K562 (cell line): ENCODE data around the gene DIP2A. TPM values are rescaled to one million over a fixed set of nuclear protein-coding genes. Genes with fewer than 3 reads are reported as not detected.

Experiments used
- ATAC-seq: fragments of 200-7000 bp; cut with Tn5 transposase; 3 replicates; pipeline ENCODE4 v1.9.1; 2020; ENCODE audit warnings: moderate library complexity
- BruUV-seq: library from RNA; stranded (reverse); fragments of 400-500 nt; replicated peaks from 2 replicates; lab custom pipeline; 2021; lab: Mats Ljungman, UMichigan
- CTCF ChIA-PET: fragments of 300-600 bp; formaldehyde crosslinking; extraction: SDS; loops from one replicate; lab custom pipeline; 2021; ENCODE audit warnings: low intra/inter-chr PET ratio; lab: Yijun Ruan, JAX
- POLR2A ChIA-PET: fragments of 300-600, 350-650 bp; sonication (Branson Sonifier 250); formaldehyde crosslinking; extraction: SDS; loops from one replicate; lab custom pipeline; 2021; ENCODE audit warnings: antibody characterized with exemption, inconsistent platforms; lab: Yijun Ruan, JAX
- DNase-seq, 4 experiments: peaks; one replicate each; pipeline versions ENCODE4 v3.0.0 to v3.0.0-alpha.2; 2011 to 2018; ENCODE audit warnings: low spot score in 3 of 4, mixed read lengths in 3 of 4; ENCODE audit errors: extremely low read depth in 1 of 4
- FAIRE-seq: peaks from 2 replicates; lab custom pipeline; 2011; peaks lifted over from hg19 to GRCh38; lab: Jason Lieb, UNC
- H2AFZ ChIP-seq: 2 replicates; pipeline ENCODE4 v1.6.0; 2011; ENCODE audit warnings: low read depth, low read length, control low read depth, inconsistent platforms
- H3K27ac ChIP-seq: fragments of 200-600 bp; 3 replicates; pipeline ENCODE4 v1.8.0; 2011; ENCODE audit warnings: low read depth, mild to moderate bottlenecking, control low read depth, inconsistent platforms, low read length, moderate library complexity, mixed read lengths; ENCODE audit errors: extremely low read depth
- H3K27me3 ChIP-seq, 2 experiments: fragments of 300-600 bp in 1 of 2; 2 replicates in 1 of 2; 3 replicates in 1 of 2; pipeline versions ENCODE4 v1.6.0 to v1.8.0; 2011; ENCODE audit warnings: inconsistent platforms in 2 of 2, low read length in 2 of 2, mild to moderate bottlenecking in 1 of 2, mixed read lengths in 1 of 2, moderate library complexity in 1 of 2; ENCODE audit not compliant: control insufficient read depth in 2 of 2, insufficient read depth in 2 of 2
- H3K36me3 ChIP-seq: fragments of 300-600 bp; 3 replicates; pipeline ENCODE4 v1.8.0; 2011; ENCODE audit warnings: mild to moderate bottlenecking, low read length, inconsistent platforms; ENCODE audit not compliant: control insufficient read depth, insufficient read depth
- H3K4me1 ChIP-seq, 2 experiments: fragments of 200-600 bp in 1 of 2; replicated peaks in 1 of 2; 2 replicates in 1 of 2; 3 replicates in 1 of 2; pipeline versions ENCODE4 v1.5.1 to v1.8.0; 2011; ENCODE audit warnings: inconsistent platforms in 2 of 2, low read length in 2 of 2, mild to moderate bottlenecking in 1 of 2, mixed read lengths in 1 of 2, moderate library complexity in 1 of 2; ENCODE audit not compliant: control insufficient read depth in 2 of 2, insufficient read depth in 2 of 2
- H3K4me2 ChIP-seq: 2 replicates; pipeline ENCODE4 v1.6.1; 2011; ENCODE audit warnings: low read length, control low read depth, inconsistent platforms, mixed read lengths; ENCODE audit not compliant: insufficient read depth
- H3K4me3 ChIP-seq: fragments of 200-600 bp; sonication (generic), shearing (Covaris generic); 2 replicates; pipeline ENCODE4 v1.5.1; 2016; ENCODE audit warnings: control low read depth, inconsistent platforms
- H3K79me2 ChIP-seq: fragments of 200-600 bp; 3 replicates; pipeline ENCODE4 v1.8.0; 2011; ENCODE audit warnings: low read length, inconsistent platforms; ENCODE audit not compliant: control insufficient read depth, insufficient read depth
- H3K9ac ChIP-seq, 2 experiments: 2 replicates each; pipeline versions ENCODE4 v1.6.0 to v1.6.1; 2011; ENCODE audit warnings: low read depth in 2 of 2, low read length in 2 of 2, control low read depth in 1 of 2, inconsistent platforms in 1 of 2, mild to moderate bottlenecking in 1 of 2, mixed read lengths in 1 of 2; ENCODE audit not compliant: insufficient read depth in 1 of 2
- H3K9me1 ChIP-seq: one replicate; pipeline ENCODE4 v1.6.0; 2011; ENCODE audit warnings: inconsistent platforms, mild to moderate bottlenecking, low read length, moderate library complexity; ENCODE audit not compliant: control insufficient read depth, insufficient read depth
- H3K9me3 ChIP-seq: replicated peaks from 2 replicates; pipeline ENCODE4 v1.5.1; 2011; ENCODE audit warnings: low read depth, low read length, inconsistent platforms; ENCODE audit not compliant: control insufficient read depth, insufficient read depth
- H4K20me1 ChIP-seq: replicated peaks from 2 replicates; pipeline ENCODE4 v1.6.1; 2011; ENCODE audit warnings: low read length, inconsistent platforms, mixed read lengths; ENCODE audit not compliant: control insufficient read depth, insufficient read depth
- ARID2 ChIP-seq: fragments of 450-650 bp; IDR thresholded peaks from 2 replicates; pipeline ENCODE4 v1.6.1; 2017; ENCODE audit warnings: antibody characterized with exemption, mild to moderate bottlenecking
- ATF3 ChIP-seq, 2 experiments: fragments of 450-650 bp in 1 of 2; sonication (generic) in 1 of 2; formaldehyde crosslinking in 1 of 2; IDR thresholded peaks in 1 of 2; conservative IDR thresholded peaks in 1 of 2; 2 replicates each; pipeline versions ENCODE4 v1.6.1 to v1.8.1; 2016 to 2023; ENCODE audit warnings: mild to moderate bottlenecking in 2 of 2, moderate library complexity in 2 of 2, inconsistent platforms in 1 of 2, missing genetic modification reagents in 1 of 2
- CCAR2 ChIP-seq: fragments of 200-400 bp; formaldehyde crosslinking; IDR thresholded peaks from 2 replicates; pipeline ENCODE4 v1.6.1; 2017; ENCODE audit warnings: mild to moderate bottlenecking, low read depth, low read length
- NFIC ChIP-seq: fragments of 450-650 bp; IDR thresholded peaks from 2 replicates; pipeline ENCODE4 v1.6.1; 2017; ENCODE audit warnings: mild to moderate bottlenecking, inconsistent platforms
- POLR2G ChIP-seq: fragments of 200-400 bp; formaldehyde crosslinking; IDR thresholded peaks from 2 replicates; pipeline ENCODE4 v1.6.1; 2017; ENCODE audit warnings: low read depth, mild to moderate bottlenecking, antibody characterized with exemption, low read length, moderate library complexity
- RAD51 ChIP-seq: fragments of 450-650 bp; IDR thresholded peaks from 2 replicates; pipeline ENCODE4 v1.7.1; 2016; ENCODE audit warnings: low read depth, mild to moderate bottlenecking, borderline replicate concordance
- TAF15 ChIP-seq: fragments of 200-400 bp; formaldehyde crosslinking; IDR thresholded peaks from 2 replicates; pipeline ENCODE4 v1.6.1; 2017; ENCODE audit warnings: mild to moderate bottlenecking, low read depth, low read length, moderate library complexity
- TOE1 ChIP-seq, 2 experiments: fragments of 450-650 bp in 1 of 2; sonication (generic) in 1 of 2; formaldehyde crosslinking in 1 of 2; IDR thresholded peaks; 2 replicates each; pipeline versions ENCODE4 v1.7.1 to v1.8.0; 2016 to 2022; ENCODE audit warnings: borderline replicate concordance in 2 of 2, mild to moderate bottlenecking in 2 of 2, antibody characterized with exemption in 1 of 2, inconsistent platforms in 1 of 2, low read depth in 1 of 2, missing genetic modification reagents in 1 of 2, moderate library complexity in 1 of 2
- UBTF ChIP-seq, 2 experiments: IDR thresholded peaks; 2 replicates each; pipeline ENCODE4 v1.6.1; 2012; ENCODE audit warnings: improper control_type of control experiment in 2 of 2, low read depth in 2 of 2, low read length in 2 of 2, borderline replicate concordance in 1 of 2
- ZNF175 ChIP-seq: fragments of 200-800 bp; sonication (Bioruptor generic); IDR thresholded peaks from 2 replicates; pipeline ENCODE4 v1.6.1; 2016; ENCODE audit warnings: low read depth, mild to moderate bottlenecking, missing genetic modification characterization, missing compliant biosample characterization
- ZNF551 ChIP-seq: fragments of 250-450 bp; sonication (Bioruptor Pico); IDR thresholded peaks from 2 replicates; pipeline ENCODE4 v1.5.0; 2021; ENCODE audit warnings: mild to moderate bottlenecking, moderate library complexity
- WGBS: fragments of 100-300 bp; shearing (Covaris generic); methylation state at CpG from one replicate; pipeline ENCODE4 v1.1.6; 2016; ENCODE audit warnings: low coverage, mixed read lengths; ENCODE audit not compliant: insufficient coverage; ENCODE audit errors: missing lambda C conversion rate; 5-methylcytosine and 5-hydroxymethylcytosine counted together
- in situ Hi-C: fragments of 300-500 bp; cut with MboI; formaldehyde crosslinking; loops from 4 replicates; pipeline ENCODE4 v1.15.0; 2018; ENCODE audit warnings: inconsistent platforms, mixed read lengths
- intact Hi-C: fragments of 100-400 bp; cut with micrococcal nuclease; formaldehyde crosslinking; loops from 2 replicates; pipeline ENCODE4 v1.14.2; 2022
- polyA plus RNA-seq, 8 experiments: library from polyadenylated mRNA; depleted of rRNA in 4 of 8; stranded (reverse) in 5 of 8; unstranded in 3 of 8; fragments of >200 nt; fragmentation: Nextera tagmentation in 2 of 8; fragmentation: Illumina TruSeq in 1 of 8; extraction: Ambion mirVana in 2 of 8; extraction: Trizol in 1 of 8; gene quantifications; 2 replicates each; pipeline versions ENCODE4 v1.2.1 to v1.2.3, GENCODE V29; 2011 to 2014; ENCODE audit warnings: inconsistent platforms in 1 of 8, missing spikeins in 1 of 8
- total RNA-seq, 7 experiments: library from RNA; depleted of rRNA in 6 of 7; stranded (reverse); fragments of >200 nt in 6 of 7; fragmentation: Illumina TruSeq in 2 of 7; extraction: Trizol in 2 of 7; gene quantifications; 2 replicates each; pipeline versions ENCODE4 v1.2.1 to v1.2.3, GENCODE V29; 2011 to 2021; ENCODE audit warnings: low replicate concordance in 1 of 7
- TF ChIP-seq, protein P1 (sequence below): fragments of 450-650 bp; IDR thresholded peaks from 2 replicates; pipeline ENCODE4 v1.6.1; 2018; ENCODE audit not compliant: partially characterized antibody
- TF ChIP-seq, protein P2 (sequence below): sonication (generic); formaldehyde crosslinking; IDR thresholded peaks from 2 replicates; pipeline ENCODE4 v1.5.0; 2020; ENCODE audit warnings: missing genetic modification reagents

DIP2A gene
- total and polyA plus RNA-seq, 9 of the 15 experiments (the other 6 are each of a cell fraction or from before 2014, with no cell fraction given): 4.3 to 34.5 (median 20.3) TPM

- DNase-seq: no peak
- BruUV-seq: no TSS peak
- no peak for FAIRE-seq
- Histone ChIP-seq H3K4me3 (no peak overlapping the region), H3K4me1 (peaks cover 8 to 18% of the 10 kb centered on the region in 2 experiments), H3K27ac (0 out of 3 replicates have a peak overlapping the region, but pooled peaks have one; percentile 17), H3K79me2 (peaks cover 53% of the 10 kb centered on the region), H3K9ac (no peak overlapping the region; a peak in 1 of 4 replicates), H4K20me1 (no peaks in the 10 kb centered on the region), H3K36me3 (peaks cover 49% of the 10 kb centered on the region; the same call in 2 of the 3 replicates), H3K4me2 (no peak overlapping the region), H3K27me3 (no peaks in the 10 kb centered on the region), H2AFZ (no peak overlapping the region), H3K9me1 (no peaks in the 10 kb centered on the region), H3K9me3 (no peaks in the 10 kb centered on the region)
- ChIA-PET POLR2A (interaction anchor here (1.3 to 2.8 kb wide), 2 partner anchors 10 to 144 kb away, joined by 4 to 16 read pairs; no protein-coding TSS in a partner anchor), CTCF (no interaction called here)
- in situ Hi-C loops (no loop called here), intact Hi-C loops (loop anchor here (10.0 kb wide), 1 partner anchor 317 kb away; no protein-coding TSS in a partner anchor)
- 71% methylated on average over 5 of the region's 5 CpGs for WGBS
- no peak for ATAC-seq
- no peak for TF ChIP-seq RAD51
- no peak for TF ChIP-seq TAF15
- TF ChIP-seq ZNF175 (CRISPR knock-in tag): no peak
- TF ChIP-seq ZNF551: no peak
- TF ChIP-seq CCAR2: no peak
- TF ChIP-seq ATF3 (IDR thresholded peaks at IDR 0.05): no peak
- no peak for TF ChIP-seq ATF3 (CRISPR knock-in tag; conservative IDR thresholded peaks at IDR 0.05)
- TF ChIP-seq, protein P1, sequence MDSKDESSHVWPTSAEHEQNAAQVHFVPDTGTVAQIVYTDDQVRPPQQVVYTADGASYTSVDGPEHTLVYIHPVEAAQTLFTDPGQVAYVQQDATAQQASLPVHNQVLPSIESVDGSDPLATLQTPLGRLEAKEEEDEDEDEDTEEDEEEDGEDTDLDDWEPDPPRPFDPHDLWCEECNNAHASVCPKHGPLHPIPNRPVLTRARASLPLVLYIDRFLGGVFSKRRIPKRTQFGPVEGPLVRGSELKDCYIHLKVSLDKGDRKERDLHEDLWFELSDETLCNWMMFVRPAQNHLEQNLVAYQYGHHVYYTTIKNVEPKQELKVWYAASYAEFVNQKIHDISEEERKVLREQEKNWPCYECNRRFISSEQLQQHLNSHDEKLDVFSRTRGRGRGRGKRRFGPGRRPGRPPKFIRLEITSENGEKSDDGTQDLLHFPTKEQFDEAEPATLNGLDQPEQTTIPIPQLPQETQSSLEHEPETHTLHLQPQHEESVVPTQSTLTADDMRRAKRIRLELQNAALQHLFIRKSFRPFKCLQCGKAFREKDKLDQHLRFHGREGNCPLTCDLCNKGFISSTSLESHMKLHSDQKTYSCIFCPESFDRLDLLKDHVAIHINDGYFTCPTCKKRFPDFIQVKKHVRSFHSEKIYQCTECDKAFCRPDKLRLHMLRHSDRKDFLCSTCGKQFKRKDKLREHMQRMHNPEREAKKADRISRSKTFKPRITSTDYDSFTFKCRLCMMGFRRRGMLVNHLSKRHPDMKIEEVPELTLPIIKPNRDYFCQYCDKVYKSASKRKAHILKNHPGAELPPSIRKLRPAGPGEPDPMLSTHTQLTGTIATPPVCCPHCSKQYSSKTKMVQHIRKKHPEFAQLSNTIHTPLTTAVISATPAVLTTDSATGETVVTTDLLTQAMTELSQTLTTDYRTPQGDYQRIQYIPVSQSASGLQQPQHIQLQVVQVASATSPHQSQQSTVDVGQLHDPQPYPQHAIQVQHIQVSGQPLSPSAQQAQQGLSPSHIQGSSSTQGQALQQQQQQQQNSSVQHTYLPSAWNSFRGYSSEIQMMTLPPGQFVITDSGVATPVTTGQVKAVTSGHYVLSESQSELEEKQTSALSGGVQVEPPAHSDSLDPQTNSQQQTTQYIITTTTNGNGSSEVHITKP: no peak
- no peak for TF ChIP-seq UBTF (IDR thresholded peaks at IDR 0.05; ENCODE audit: borderline replicate concordance in 1 of 2, low read depth in 2 of 2, low read length in 2 of 2)
- TF ChIP-seq, protein P2, sequence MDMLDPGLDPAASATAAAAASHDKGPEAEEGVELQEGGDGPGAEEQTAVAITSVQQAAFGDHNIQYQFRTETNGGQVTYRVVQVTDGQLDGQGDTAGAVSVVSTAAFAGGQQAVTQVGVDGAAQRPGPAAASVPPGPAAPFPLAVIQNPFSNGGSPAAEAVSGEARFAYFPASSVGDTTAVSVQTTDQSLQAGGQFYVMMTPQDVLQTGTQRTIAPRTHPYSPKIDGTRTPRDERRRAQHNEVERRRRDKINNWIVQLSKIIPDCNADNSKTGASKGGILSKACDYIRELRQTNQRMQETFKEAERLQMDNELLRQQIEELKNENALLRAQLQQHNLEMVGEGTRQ (CRISPR knock-in tag): no peak
- TF ChIP-seq ARID2: no peak
- no peak for TF ChIP-seq TOE1 (IDR thresholded peaks at IDR 0.05; ENCODE audit: borderline replicate concordance)
- no peak for TF ChIP-seq TOE1 (CRISPR knock-in tag; IDR thresholded peaks at IDR 0.05; ENCODE audit: borderline replicate concordance, low read depth)
- no peak for TF ChIP-seq POLR2G
- TF ChIP-seq NFIC: no peak
These were observed 3.2 kb downstream of the DIP2A start for GRCh38 chr21:46461909-46462308.
